ENCODE results near the gene APMAP.

The APMAP gene

DNA sequence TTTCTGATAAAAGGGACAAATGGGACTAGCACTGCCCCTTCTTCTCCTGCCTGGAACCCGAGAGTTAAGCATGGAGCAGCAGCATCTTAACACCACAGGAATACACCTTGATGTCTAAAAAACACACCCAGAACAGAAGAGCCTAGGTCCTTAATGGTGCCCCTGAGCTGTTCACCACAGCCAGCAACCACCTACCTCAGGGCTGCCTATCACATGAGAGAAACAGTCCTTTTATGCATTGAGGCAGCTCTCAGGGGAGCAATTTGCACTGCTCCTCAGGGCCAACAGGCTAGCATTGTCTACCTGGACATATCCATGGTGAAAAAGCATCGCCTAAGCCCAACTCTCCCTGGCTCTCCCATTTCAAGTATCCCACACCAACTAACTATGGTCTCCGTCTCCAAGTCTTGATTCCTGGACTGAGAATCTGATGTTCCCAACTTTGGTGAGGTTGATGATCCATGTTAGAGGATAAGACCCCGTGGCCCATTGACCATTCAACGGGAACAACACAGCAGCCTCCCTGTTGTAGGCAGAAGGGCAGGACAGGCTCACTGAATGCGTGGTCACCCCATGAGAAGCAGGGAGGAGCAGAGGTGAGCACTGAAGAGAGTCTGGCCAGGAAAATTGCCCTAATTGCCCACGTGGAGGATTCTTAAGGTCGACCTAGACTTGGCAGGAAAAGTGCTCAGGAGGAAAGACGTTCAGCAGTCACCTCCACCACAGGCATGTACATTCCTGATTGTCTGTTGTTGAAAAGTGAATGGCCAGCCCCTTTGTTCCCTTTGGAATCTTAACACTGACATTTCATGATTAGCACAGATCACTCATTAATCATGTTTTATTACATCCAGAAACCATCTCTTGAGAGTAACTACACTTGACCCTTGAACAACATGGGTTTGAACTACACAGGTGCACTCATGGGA lies 4.2 kb upstream of the APMAP start:
- no peak for DNase-seq (ENCODE audit: low read depth)
- TF ChIP-seq, protein P1, sequence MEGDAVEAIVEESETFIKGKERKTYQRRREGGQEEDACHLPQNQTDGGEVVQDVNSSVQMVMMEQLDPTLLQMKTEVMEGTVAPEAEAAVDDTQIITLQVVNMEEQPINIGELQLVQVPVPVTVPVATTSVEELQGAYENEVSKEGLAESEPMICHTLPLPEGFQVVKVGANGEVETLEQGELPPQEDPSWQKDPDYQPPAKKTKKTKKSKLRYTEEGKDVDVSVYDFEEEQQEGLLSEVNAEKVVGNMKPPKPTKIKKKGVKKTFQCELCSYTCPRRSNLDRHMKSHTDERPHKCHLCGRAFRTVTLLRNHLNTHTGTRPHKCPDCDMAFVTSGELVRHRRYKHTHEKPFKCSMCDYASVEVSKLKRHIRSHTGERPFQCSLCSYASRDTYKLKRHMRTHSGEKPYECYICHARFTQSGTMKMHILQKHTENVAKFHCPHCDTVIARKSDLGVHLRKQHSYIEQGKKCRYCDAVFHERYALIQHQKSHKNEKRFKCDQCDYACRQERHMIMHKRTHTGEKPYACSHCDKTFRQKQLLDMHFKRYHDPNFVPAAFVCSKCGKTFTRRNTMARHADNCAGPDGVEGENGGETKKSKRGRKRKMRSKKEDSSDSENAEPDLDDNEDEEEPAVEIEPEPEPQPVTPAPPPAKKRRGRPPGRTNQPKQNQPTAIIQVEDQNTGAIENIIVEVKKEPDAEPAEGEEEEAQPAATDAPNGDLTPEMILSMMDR (IDR thresholded peaks at IDR 0.05; ENCODE audit: low read depth, low read length, missing control alignments) = no peak
- in situ Hi-C loops (cut with HindIII; ENCODE audit: low sequenced_read_pairs) = loop anchor here (25.0 kb wide), 1 partner anchor 166 kb away; no protein-coding TSS in a partner anchor
- no peak overlapping the region for H3K4me3 ChIP-seq (ENCODE audit: low read depth, low read length)

- no peak for DNase-seq (ENCODE audit: low read depth)
- in situ Hi-C loops (cut with HindIII; ENCODE audit: low sequenced_read_pairs) = loop anchor here (25.0 kb wide), 1 partner anchor 166 kb away; no protein-coding TSS in a partner anchor
- TF ChIP-seq, protein P1 (IDR thresholded peaks at IDR 0.05; ENCODE audit: low read depth, low read length, missing control alignments) = no peak
- no peak overlapping the region for H3K4me3 ChIP-seq (ENCODE audit: low read depth, low read length)
These were observed 3.3 kb upstream of the APMAP start for GRCh38 chr20:24995741-24996448.

DNA sequence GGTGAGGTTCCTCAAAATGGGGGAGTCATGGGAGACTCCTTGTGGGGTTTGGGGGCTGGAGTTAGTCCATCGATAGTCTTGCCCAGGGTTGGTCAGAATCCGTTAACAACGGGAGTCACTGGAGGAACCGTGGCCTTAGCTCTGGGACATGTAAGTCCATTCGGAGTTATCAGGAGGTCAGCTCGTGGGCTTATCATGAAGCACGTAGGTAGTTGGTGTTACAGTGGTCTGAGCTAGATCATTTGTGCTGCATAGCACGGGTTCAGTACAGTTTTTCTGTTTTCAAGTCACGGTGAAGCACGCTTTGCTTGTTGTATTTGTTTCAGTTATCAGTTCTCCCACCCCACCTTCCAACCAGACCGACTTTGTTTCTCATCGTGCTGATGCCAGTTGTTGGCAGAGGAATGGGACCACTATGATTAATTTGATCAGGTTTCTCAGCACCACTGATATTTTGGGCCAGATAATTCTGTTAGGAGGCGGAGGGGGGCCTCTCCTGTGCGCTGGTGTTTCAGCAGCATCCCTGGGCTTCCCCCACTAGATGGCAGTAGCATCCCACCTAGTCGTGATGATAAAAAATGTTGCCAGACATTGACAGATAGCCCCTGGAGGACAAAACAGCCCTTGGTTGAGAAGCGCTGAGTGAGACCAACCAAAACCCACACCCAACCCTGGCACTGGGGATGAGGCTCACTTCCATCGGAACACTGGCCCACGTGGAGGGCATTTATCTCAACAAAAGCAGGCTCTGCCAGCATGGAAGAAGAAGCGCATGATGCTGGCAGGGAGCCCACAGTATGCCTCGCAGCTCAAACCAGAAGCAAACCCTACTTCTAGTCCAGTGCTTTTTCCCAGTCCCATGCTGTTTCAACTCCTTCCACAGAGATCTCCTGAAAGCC lies 2.2 kb upstream of the APMAP start:
- H3K4me3 ChIP-seq (ENCODE audit: low read depth, low read length) = peak overlapping the region; percentile 9
- in situ Hi-C loops (cut with HindIII; ENCODE audit: low sequenced_read_pairs) = loop anchor here (25.0 kb wide), 1 partner anchor 168 kb away; no protein-coding TSS in a partner anchor

GRCh38 chr20:24994186-24994465 lies 1.6 kb upstream of the APMAP start:
- in situ Hi-C loops (cut with HindIII; ENCODE audit: low sequenced_read_pairs) = loop anchor here (25.0 kb wide), 1 partner anchor 168 kb away; no protein-coding TSS in a partner anchor
- H3K4me3 ChIP-seq (ENCODE audit: low read depth, low read length) = no peak overlapping the region
- TF ChIP-seq, protein P1 (IDR thresholded peaks at IDR 0.05; ENCODE audit: low read depth, low read length, missing control alignments) = no peak
- no peak for DNase-seq (ENCODE audit: low read depth)

More for the DNA sequence above, 2.2 kb upstream of the APMAP start:
- peak; percentile 52 for DNase-seq (ENCODE audit: low read depth)
- TF ChIP-seq, protein P1 (IDR thresholded peaks at IDR 0.05; ENCODE audit: low read depth, low read length, missing control alignments) = peak; percentile 94

- TF ChIP-seq, protein P1 (IDR thresholded peaks at IDR 0.05; ENCODE audit: low read depth, low read length, missing control alignments) = peak; percentile 33
- peak; percentile 37 for DNase-seq (ENCODE audit: low read depth)
- in situ Hi-C loops (cut with HindIII; ENCODE audit: low sequenced_read_pairs) = loop anchor here (25.0 kb wide), 1 partner anchor 169 kb away; no protein-coding TSS in a partner anchor
- peak overlapping the region; percentile 66 for H3K4me3 ChIP-seq (ENCODE audit: low read depth, low read length)
These were observed 1.0 kb upstream of the APMAP start for GRCh38 chr20:24993337-24994185.
